IMR-90 (cell line): ENCODE measurements around the gene SLC9A5. TPM values are rescaled to one million over a fixed set of nuclear protein-coding genes. Genes with fewer than 3 reads are reported as not detected.

ENCODE experiments used
- ATAC-seq: fragments of 200-7000 bp; cut with Tn5 transposase; 2 replicates; pipeline ENCODE4 v1.9.1; 2020; ENCODE audit warnings: low read depth, mild to moderate bottlenecking, moderate library complexity
- BruUV-seq: library from RNA; stranded (reverse); fragments of 400-500 nt; replicated peaks from 2 replicates; lab custom pipeline; 2021; lab: Mats Ljungman, UMichigan
- CTCF ChIA-PET: fragments of 300-600 bp; formaldehyde crosslinking; extraction: SDS; loops from one replicate; lab custom pipeline; 2021; ENCODE audit warnings: antibody characterized with exemption; lab: Yijun Ruan, JAX
- POLR2A ChIA-PET: fragments of 300-600 bp; sonication (Branson Sonifier 250); formaldehyde crosslinking; loops from one replicate; lab custom pipeline; 2022; ENCODE audit warnings: antibody characterized with exemption; ENCODE audit not compliant: unreplicated experiment; lab: Charles Lee
- DNase-seq: peaks from one replicate; pipeline ENCODE4 v3.0.0; 2013
- H2AFZ ChIP-seq: replicated peaks from 2 replicates; pipeline ENCODE3; 2013; ENCODE audit warnings: low read length, mild to moderate bottlenecking; ENCODE audit not compliant: poor library complexity
- H2AK5ac ChIP-seq: 2 replicates; pipeline ENCODE4 v1.6.1; 2013; ENCODE audit warnings: low read depth, low read length, inconsistent platforms
- H2AK9ac ChIP-seq: replicated peaks from 2 replicates; pipeline ENCODE3; 2013; ENCODE audit warnings: mild to moderate bottlenecking, low read depth, low read length, moderate library complexity; ENCODE audit not compliant: poor library complexity
- H2BK120ac ChIP-seq: 2 replicates; pipeline ENCODE4 v1.6.1; 2013; ENCODE audit warnings: low read depth, low read length, inconsistent platforms
- H2BK15ac ChIP-seq: 3 replicates; pipeline ENCODE4 v1.6.1; 2013; ENCODE audit warnings: low read depth, low read length, inconsistent platforms
- H2BK20ac ChIP-seq: 2 replicates; pipeline ENCODE4 v1.6.1; 2013; ENCODE audit warnings: low read depth, mild to moderate bottlenecking, inconsistent platforms, low read length, moderate library complexity
- H2BK5ac ChIP-seq: 2 replicates; pipeline ENCODE4 v1.6.1; 2013; ENCODE audit warnings: mild to moderate bottlenecking, low read depth, low read length, inconsistent platforms; ENCODE audit not compliant: poor library complexity, severe bottlenecking
- H3K14ac ChIP-seq: replicated peaks from 2 replicates; pipeline ENCODE4 v1.6.1; 2013; ENCODE audit warnings: low read depth, low read length, inconsistent platforms
- H3K18ac ChIP-seq: 2 replicates; pipeline ENCODE4 v1.6.1; 2013; ENCODE audit warnings: low read depth, low read length, control low read depth
- H3K23ac ChIP-seq: 2 replicates; pipeline ENCODE4 v1.6.1; 2013; ENCODE audit warnings: low read depth, low read length, inconsistent platforms
- H3K27ac ChIP-seq: 2 replicates; pipeline ENCODE4 v1.5.1; 2013; ENCODE audit warnings: mild to moderate bottlenecking, control low read depth, low read length; ENCODE audit not compliant: insufficient read depth
- H3K27me3 ChIP-seq: 2 replicates; pipeline ENCODE4 v1.6.1; 2013; ENCODE audit warnings: low read length; ENCODE audit not compliant: control insufficient read depth, insufficient read depth
- H3K36me3 ChIP-seq: 2 replicates; pipeline ENCODE4 v1.6.1; 2013; ENCODE audit warnings: low read length, mixed read lengths; ENCODE audit not compliant: control insufficient read depth, insufficient read depth
- H3K4ac ChIP-seq: 2 replicates; pipeline ENCODE4 v1.6.1; 2013; ENCODE audit warnings: low read depth, low read length, inconsistent platforms
- H3K4me1 ChIP-seq: 2 replicates; pipeline ENCODE4 v1.6.1; 2013; ENCODE audit warnings: low read length, mixed read lengths; ENCODE audit not compliant: control insufficient read depth, insufficient read depth
- H3K4me2 ChIP-seq: 2 replicates; pipeline ENCODE4 v1.6.1; 2013; ENCODE audit warnings: low read depth, mild to moderate bottlenecking, control low read depth, low read length, moderate library complexity
- H3K4me3 ChIP-seq: 2 replicates; pipeline ENCODE4 v1.5.1; 2013; ENCODE audit warnings: low read depth, mild to moderate bottlenecking, control low read depth, low read length, moderate library complexity; ENCODE audit not compliant: insufficient read depth
- H3K56ac ChIP-seq: 2 replicates; pipeline ENCODE4 v1.6.1; 2013; ENCODE audit warnings: low read length, inconsistent platforms; ENCODE audit not compliant: insufficient read depth; ENCODE audit errors: extremely low read depth
- H3K79me1 ChIP-seq, 2 experiments: 2 replicates each; pipeline ENCODE4 v1.6.1; 2013; ENCODE audit warnings: low read length in 2 of 2, inconsistent platforms in 1 of 2, low read depth in 1 of 2
- H3K9ac ChIP-seq: 2 replicates; pipeline ENCODE4 v1.6.1; 2013; ENCODE audit warnings: low read depth, low read length, control low read depth
- H3K9me1 ChIP-seq: 2 replicates; pipeline ENCODE4 v1.6.1; 2013; ENCODE audit warnings: low read length, inconsistent platforms; ENCODE audit not compliant: insufficient read depth
- H3K9me3 ChIP-seq: 2 replicates; pipeline ENCODE4 v1.6.1; 2013; ENCODE audit warnings: low read length; ENCODE audit not compliant: control insufficient read depth, insufficient read depth
- H4K20me1 ChIP-seq: 2 replicates; pipeline ENCODE4 v1.6.1; 2013; ENCODE audit warnings: low read length, inconsistent platforms; ENCODE audit not compliant: insufficient read depth
- H4K5ac ChIP-seq: 2 replicates; pipeline ENCODE4 v1.6.1; 2013; ENCODE audit warnings: mild to moderate bottlenecking, low read depth, low read length, control low read depth
- H4K8ac ChIP-seq, 2 experiments: 2 replicates each; pipeline ENCODE4 v1.6.1; 2013; ENCODE audit warnings: low read depth in 2 of 2, low read length in 2 of 2, control low read depth in 1 of 2, inconsistent platforms in 1 of 2
- H4K91ac ChIP-seq: 2 replicates; pipeline ENCODE4 v1.6.1; 2013; ENCODE audit warnings: low read depth, low read length, inconsistent platforms; ENCODE audit not compliant: insufficient read depth
- BHLHE40 ChIP-seq: fragments of 150-350 bp; IDR thresholded peaks from 2 replicates; pipeline ENCODE4 v1.6.1; 2016; ENCODE audit warnings: mild to moderate bottlenecking, low read depth, low read length
- CEBPB ChIP-seq: IDR thresholded peaks from 2 replicates; pipeline ENCODE4 v1.6.1; 2012; ENCODE audit warnings: low read depth, low read length, improper control_type of control experiment
- CTCF ChIP-seq: conservative IDR thresholded peaks from 2 replicates; pipeline ENCODE4 v1.5.1; 2012; ENCODE audit warnings: mild to moderate bottlenecking, low read depth, low read length, improper control_type of control experiment
- ELK1 ChIP-seq: fragments of 150-350 bp; IDR thresholded peaks from 2 replicates; pipeline ENCODE4 v1.6.1; 2016; ENCODE audit warnings: low read depth, mild to moderate bottlenecking, low read length, moderate library complexity, borderline replicate concordance
- FOS ChIP-seq: fragments of 150-350 bp; IDR thresholded peaks from 2 replicates; pipeline ENCODE4 v1.6.1; 2016; ENCODE audit warnings: low read depth, low read length
- MXI1 ChIP-seq: IDR thresholded peaks from 2 replicates; pipeline ENCODE4 v1.6.1; 2012; ENCODE audit warnings: low read depth, mild to moderate bottlenecking, low read length, moderate library complexity, borderline replicate concordance
- POLR2A ChIP-seq: IDR thresholded peaks from 2 replicates; pipeline ENCODE4 v1.6.1; 2012; ENCODE audit warnings: mild to moderate bottlenecking, low read depth, low read length
- RAD21 ChIP-seq: IDR thresholded peaks from 2 replicates; pipeline ENCODE4 v1.6.1; 2012; ENCODE audit warnings: low read length, improper control_type of control experiment
- RCOR1 ChIP-seq: IDR thresholded peaks from 2 replicates; pipeline ENCODE4 v1.6.1; 2012; ENCODE audit warnings: mild to moderate bottlenecking, low read length, improper control_type of control experiment; ENCODE audit not compliant: insufficient replicate concordance
- SMC3 ChIP-seq: fragments of 150-350 bp; IDR thresholded peaks from 2 replicates; pipeline ENCODE4 v1.6.1; 2016; ENCODE audit warnings: low read depth, mild to moderate bottlenecking, antibody characterized with exemption, low read length, moderate library complexity
- WGBS, 2 experiments: methylation state at CpG; one replicate each; pipeline versions ENCODE4 v1.1.5 to v1.1.7; 2013; ENCODE audit warnings: missing lambda C conversion rate in 2 of 2; ENCODE audit not compliant: insufficient read length in 1 of 2; ENCODE audit errors: extremely low coverage in 2 of 2; 5-methylcytosine and 5-hydroxymethylcytosine counted together
- dilution Hi-C: fragments of 300-500 bp; cut with HindIII; formaldehyde crosslinking; loops from one replicate; pipeline ENCODE4 v1.14.3; 2018; ENCODE audit warnings: low sequenced_read_pairs; ENCODE audit not compliant: unreplicated experiment
- in situ Hi-C: fragments of 300-500 bp; cut with MboI; formaldehyde crosslinking; loops from 3 replicates; pipeline ENCODE4 v1.14.3; 2019; ENCODE audit warnings: low sequenced_read_pairs, inconsistent platforms, mixed read lengths
- intact Hi-C: fragments of 100-400 bp; cut with micrococcal nuclease; formaldehyde crosslinking; loops from 2 replicates; pipeline ENCODE4 v1.10.0; 2022
- polyA plus RNA-seq, 3 experiments: library from polyadenylated mRNA; depleted of rRNA; stranded (reverse); fragments of >200 nt; gene quantifications; 2 replicates each; pipeline ENCODE4 v1.2.3, GENCODE V29; 2012; ENCODE audit warnings: low replicate concordance in 1 of 3
- total RNA-seq: library from RNA; depleted of rRNA; stranded (reverse); fragments of >200 nt; gene quantifications from 2 replicates; pipeline ENCODE4 v1.2.3, GENCODE V29; 2012

Gene SLC9A5
- total and polyA plus RNA-seq, 2 of the 4 experiments (the other 2 are of a cell fraction) = 1.8 to 5.7 TPM

GRCh38 chr16:67258161-67258835, 9.5 kb downstream of the SLC9A5 start:
- Histone ChIP-seq H3K9ac (no peak overlapping the region), H3K18ac (no peak overlapping the region), H2BK120ac (no peak overlapping the region), H4K91ac (no peak overlapping the region), H3K9me1 (no peaks in the 10 kb centered on the region), H3K27ac (no peak overlapping the region), H2AK5ac (no peak overlapping the region), H3K4me1 (peaks cover 2% of the 10 kb centered on the region; the same call in 1 of the 2 replicates), H2AK9ac (no peak overlapping the region), H3K4me2 (no peak overlapping the region), H3K36me3 (peaks cover 18% of the 10 kb centered on the region), H3K4ac (no peak overlapping the region), H2AFZ (no peak overlapping the region), H2BK20ac (no peak overlapping the region), H3K79me1 (no peaks in the 10 kb centered on the region), H4K20me1 (no peaks in the 10 kb centered on the region), H3K4me3 (no peak overlapping the region), H3K56ac (no peak overlapping the region), H3K14ac (no peak overlapping the region), H3K27me3 (no peaks in the 10 kb centered on the region), H4K5ac (no peak overlapping the region), H2BK15ac (no peak overlapping the region), H3K9me3 (no peaks in the 10 kb centered on the region), H3K23ac (no peak overlapping the region), H2BK5ac (no peak overlapping the region), H4K8ac (no peak overlapping the region)
- ATAC-seq = no peak
- TF ChIP-seq MXI1 (no peak), FOS (no peak), RAD21 (no peak), POLR2A (no peak), RCOR1 (no peak), BHLHE40 (no peak), SMC3 (no peak), CEBPB (no peak), ELK1 (no peak), CTCF (no peak)
- no peak for DNase-seq
- POLR2A ChIA-PET = no interaction called here
- intact Hi-C loops (no loop called here), dilution Hi-C loops (no loop called here), in situ Hi-C loops (loop anchor here (10.0 kb wide), 1 partner anchor 197 kb away; no protein-coding TSS in a partner anchor)
- WGBS, 2 experiments = 100% methylated on average over 4 of the region's 11 CpGs; no CpG with 5 or more reads in 1 of the 2 experiments
- BruUV-seq = no TSS peak
- CTCF ChIA-PET = no interaction called here
